H1 (cell line): Measurements from ENCODE around the gene RIN1. TPM values are rescaled to one million over a fixed set of nuclear protein-coding genes. Genes with fewer than 3 reads are reported as not detected.
A peak's percentile ranks its signal among the peaks of the same experiment; 100 is the strongest.

ENCODE experiments used
- CTCF ChIA-PET: fragments of 300-600 bp; sonication (Branson Sonifier 250); formaldehyde crosslinking; loops from one replicate; lab custom pipeline; 2021; ENCODE audit not compliant: partially characterized antibody; lab: Charles Lee
- POLR2A ChIA-PET: fragments of 300-600 bp; sonication (Branson Sonifier 250); formaldehyde crosslinking; loops from one replicate; lab custom pipeline; 2021; ENCODE audit warnings: inconsistent platforms; ENCODE audit not compliant: partially characterized antibody; lab: Charles Lee
- DNase-seq, 2 experiments: peaks; one replicate each; pipeline versions ENCODE4 v3.0.0 to v3.0.0-alpha.2; 2010 to 2022; ENCODE audit warnings: low spot score in 2 of 2, low read depth in 1 of 2, mixed read lengths in 1 of 2
- FAIRE-seq: peaks from 2 replicates; lab custom pipeline; 2011; peaks lifted over from hg19 to GRCh38; lab: Jason Lieb, UNC
- H2AFZ ChIP-seq: 2 replicates; pipeline ENCODE4 v1.8.1; 2012; ENCODE audit warnings: low read length, inconsistent platforms
- H2AK5ac ChIP-seq: 2 replicates; pipeline ENCODE4 v1.6.1; 2013; ENCODE audit warnings: low read depth, low read length
- H2BK120ac ChIP-seq: replicated peaks from 2 replicates; pipeline ENCODE3; 2013; ENCODE audit warnings: low read depth, low read length, inconsistent platforms
- H2BK12ac ChIP-seq: 2 replicates; pipeline ENCODE4 v1.6.1; 2013; ENCODE audit warnings: low read depth, low read length
- H2BK15ac ChIP-seq: 2 replicates; pipeline ENCODE4 v1.6.1; 2013; ENCODE audit warnings: low read length
- H2BK20ac ChIP-seq: 2 replicates; pipeline ENCODE4 v1.6.1; 2013; ENCODE audit warnings: low read length
- H2BK5ac ChIP-seq: 2 replicates; pipeline ENCODE4 v1.6.1; 2013; ENCODE audit warnings: low read depth, low read length
- H3K14ac ChIP-seq: 2 replicates; pipeline ENCODE4 v1.6.1; 2013; ENCODE audit warnings: inconsistent platforms; ENCODE audit not compliant: insufficient read length
- H3K18ac ChIP-seq: 2 replicates; pipeline ENCODE4 v1.6.1; 2013; ENCODE audit warnings: low read length; ENCODE audit errors: extremely low read depth
- H3K23ac ChIP-seq: 2 replicates; pipeline ENCODE4 v1.6.1; 2013; ENCODE audit warnings: inconsistent platforms; ENCODE audit not compliant: insufficient read length
- H3K23me2 ChIP-seq: 2 replicates; pipeline ENCODE4 v1.6.1; 2013; ENCODE audit warnings: low read depth, low read length
- H3K27ac ChIP-seq: 2 replicates; pipeline ENCODE4 v1.6.1; 2011; ENCODE audit warnings: low read depth, low read length, inconsistent platforms
- H3K27me3 ChIP-seq, 4 experiments: replicated peaks in 1 of 4; 1 replicate in 1 of 4; 2 replicates in 3 of 4; pipeline versions ENCODE4 v1.6.1 to v1.8.1; 2011 to 2013; ENCODE audit warnings: low read length in 3 of 4, mild to moderate bottlenecking in 3 of 4, inconsistent platforms in 2 of 4, mixed read lengths in 2 of 4, moderate library complexity in 1 of 4; ENCODE audit not compliant: control insufficient read depth in 3 of 4, insufficient read depth in 3 of 4; ENCODE audit errors: extremely low read depth in 1 of 4
- H3K36me3 ChIP-seq, 4 experiments: 2 replicates each; pipeline versions ENCODE4 v1.6.1 to v1.8.1; 2011 to 2013; ENCODE audit warnings: mild to moderate bottlenecking in 4 of 4, low read length in 3 of 4, moderate library complexity in 2 of 4, control low read depth in 1 of 4, inconsistent platforms in 1 of 4; ENCODE audit not compliant: insufficient read depth in 4 of 4, control insufficient read depth in 2 of 4
- H3K4ac ChIP-seq: replicated peaks from 2 replicates; pipeline ENCODE3; 2013; ENCODE audit warnings: low read length, low read depth, mixed read lengths, inconsistent platforms; ENCODE audit not compliant: insufficient read length
- H3K4me1 ChIP-seq, 4 experiments: replicated peaks in 1 of 4; 1 replicate in 1 of 4; 2 replicates in 3 of 4; pipeline versions ENCODE4 v1.6.1 to v1.8.1; 2011 to 2013; ENCODE audit warnings: low read length in 3 of 4, inconsistent platforms in 2 of 4, mixed read lengths in 1 of 4; ENCODE audit not compliant: insufficient read depth in 4 of 4, control insufficient read depth in 3 of 4
- H3K4me2 ChIP-seq, 2 experiments: 2 replicates each; pipeline versions ENCODE4 v1.6.1 to v1.8.1; 2011 to 2013; ENCODE audit warnings: low read depth in 2 of 2, low read length in 2 of 2, control low read depth in 1 of 2, inconsistent platforms in 1 of 2, mild to moderate bottlenecking in 1 of 2; ENCODE audit not compliant: insufficient read depth in 1 of 2
- H3K4me3 ChIP-seq, 4 experiments: fragments of 200-600, 300-600 bp in 1 of 4; sonication (generic), shearing (Covaris generic), sonication (Bioruptor Twin) in 1 of 4; 2 replicates each; pipeline versions ENCODE4 v1.5.1 to v1.8.1; 2011 to 2016; ENCODE audit warnings: low read length in 4 of 4, low read depth in 3 of 4, control low read depth in 2 of 4, inconsistent platforms in 2 of 4, mild to moderate bottlenecking in 2 of 4, mixed read lengths in 1 of 4, moderate library complexity in 1 of 4; ENCODE audit not compliant: insufficient read depth in 2 of 4; ENCODE audit errors: extremely low read depth in 1 of 4
- H3K56ac ChIP-seq: replicated peaks from 2 replicates; pipeline ENCODE3; 2013; ENCODE audit warnings: low read depth, mild to moderate bottlenecking, mixed read lengths, low read length, inconsistent platforms; ENCODE audit not compliant: insufficient read length
- H3K79me1 ChIP-seq: 2 replicates; pipeline ENCODE4 v1.6.1; 2013; ENCODE audit warnings: low read depth, low read length, control low read depth
- H3K79me2 ChIP-seq, 2 experiments: 2 replicates each; pipeline versions ENCODE4 v1.6.1 to v1.8.1; 2012 to 2013; ENCODE audit warnings: low read length in 2 of 2, mild to moderate bottlenecking in 2 of 2, inconsistent platforms in 1 of 2; ENCODE audit not compliant: insufficient read depth in 2 of 2, control insufficient read depth in 1 of 2
- H3K9ac ChIP-seq, 4 experiments: replicated peaks in 1 of 4; 1 replicate in 1 of 4; 2 replicates in 3 of 4; pipeline versions ENCODE4 v1.6.1 to v1.8.1; 2011 to 2013; ENCODE audit warnings: low read depth in 3 of 4, low read length in 3 of 4, control low read depth in 2 of 4, mild to moderate bottlenecking in 2 of 4, moderate library complexity in 2 of 4, inconsistent platforms in 1 of 4; ENCODE audit errors: extremely low read depth in 1 of 4
- H3K9me3 ChIP-seq, 2 experiments: 2 replicates each; pipeline versions ENCODE4 v1.6.1 to v1.8.1; 2012 to 2013; ENCODE audit warnings: mild to moderate bottlenecking in 2 of 2, moderate library complexity in 2 of 2, control low read depth in 1 of 2, inconsistent platforms in 1 of 2, low read depth in 1 of 2, low read length in 1 of 2, mixed read lengths in 1 of 2; ENCODE audit not compliant: insufficient read depth in 2 of 2
- H4K20me1 ChIP-seq, 2 experiments: replicated peaks in 1 of 2; 2 replicates each; pipeline versions ENCODE3 to v1.8.1; 2011 to 2013; ENCODE audit warnings: inconsistent platforms in 2 of 2, low read length in 2 of 2, mild to moderate bottlenecking in 1 of 2; ENCODE audit not compliant: insufficient read depth in 2 of 2, control insufficient read depth in 1 of 2
- H4K5ac ChIP-seq: 2 replicates; pipeline ENCODE4 v1.6.1; 2013; ENCODE audit warnings: low read length, low read depth, mixed read lengths, inconsistent platforms; ENCODE audit not compliant: insufficient read length
- H4K8ac ChIP-seq: 2 replicates; pipeline ENCODE4 v1.8.0; 2013; ENCODE audit warnings: mild to moderate bottlenecking, moderate library complexity, low read length, inconsistent platforms; ENCODE audit not compliant: insufficient read depth; ENCODE audit errors: extremely low read depth
- H4K91ac ChIP-seq: replicated peaks from 2 replicates; pipeline ENCODE3; 2013; ENCODE audit warnings: low read length, mixed read lengths, inconsistent platforms; ENCODE audit not compliant: insufficient read length
- CTBP2 ChIP-seq: IDR thresholded peaks from 2 replicates; pipeline ENCODE4 v1.7.0; 2011; ENCODE audit warnings: borderline replicate concordance, mild to moderate bottlenecking, moderate library complexity, mixed read lengths, low read length; ENCODE audit not compliant: insufficient read depth, insufficient read length
- GABPA ChIP-seq: IDR thresholded peaks from 2 replicates; pipeline ENCODE4 v1.6.1; 2011; ENCODE audit warnings: mild to moderate bottlenecking, low read length, moderate library complexity, borderline replicate concordance; ENCODE audit not compliant: insufficient read depth
- WGBS, 2 experiments: shearing (Covaris generic) in 1 of 2; methylation state at CpG; one replicate each; pipeline versions ENCODE4 v1.1.6 to v1.1.7; 2013 to 2015; ENCODE audit warnings: low lambda C conversion rate in 2 of 2, mixed read lengths in 2 of 2, inconsistent platforms in 1 of 2, low coverage in 1 of 2, missing lambda C conversion rate in 1 of 2; ENCODE audit not compliant: insufficient replicate concordance in 2 of 2, insufficient coverage in 1 of 2, insufficient read length in 1 of 2; ENCODE audit errors: extremely low coverage in 1 of 2, missing lambda C conversion rate in 1 of 2; 5-methylcytosine and 5-hydroxymethylcytosine counted together
- polyA plus RNA-seq, 7 experiments: library from polyadenylated mRNA; depleted of rRNA in 3 of 7; stranded (reverse) in 5 of 7; unstranded in 2 of 7; fragments of >200 nt in 5 of 7; fragments of 200-250 nt in 2 of 7; gene quantifications; 1 replicate in 5 of 7; 2 replicates in 1 of 7; 4 replicates in 1 of 7; pipeline versions ENCODE4 v1.2.1 to v1.2.3, GENCODE V29; 2011 to 2013; ENCODE audit warnings: missing spikeins in 2 of 7, mixed read lengths in 2 of 7
- total RNA-seq: library from RNA; stranded (reverse); fragmentation: NEBNext Ultra II Directional; extraction: Animal tissue kit (Norgen Biotek cat#: 25700); gene quantifications from 2 replicates; pipeline ENCODE4 v1.2.1, GENCODE V29; 2021

Gene RIN1
- total and polyA plus RNA-seq, 2 of the 8 experiments (the other 6 are each of a cell fraction or from before 2014, with no cell fraction given): 2.5 to 5.4 TPM

GRCh38 chr11:66316849-66317251, 19.4 kb downstream of the RIN1 start, which contains the start of gene CD248:
TSS of gene CD248 (minus strand) at chr11:66317044. CDS start at chr11:66317027, 17 bp downstream.
- H2AFZ ChIP-seq: no peak within 1 kb of the TSS
- 37% methylated on average over 12 of the region's 29 CpGs; no CpG with 5 or more reads in 1 of the 2 experiments for WGBS, 2 experiments
- TF ChIP-seq GABPA (0 out of 2 replicates have a peak, but pooled peaks have one; percentile 22), CTBP2 (peak; percentile 40)

More at GRCh38 chr11:66316849-66317251, 19.4 kb downstream of the RIN1 start, which contains the start of gene CD248:
- ChIA-PET POLR2A (interaction anchor here (0.8 to 3.5 kb wide), 12 partner anchors 10 to 122 kb away, joined by 3 to 19 read pairs (median 6); partner anchors contain the start of genes BRMS1, MRPL11, RIN1 and YIF1A), CTCF (interaction anchor here (0.7 to 11.7 kb wide), 9 partner anchors 10 to 105 kb away, joined by 3 to 242 read pairs (median 5); partner anchors contain the start of gene RIN1)
- FAIRE-seq (no peak), DNase-seq (no peak)
- Histone ChIP-seq H2BK120ac (peak within 1 kb of the TSS; percentile 78), H2BK15ac (peak within 1 kb of the TSS; percentile 92), H3K23me2 (peaks cover 9% of the 10 kb centered on the region), H3K18ac (peak within 1 kb of the TSS; percentile 78), H3K23ac (no peak within 1 kb of the TSS), H2AK5ac (peak within 1 kb of the TSS; percentile 90; the same call in 1 of the 2 replicates), H4K20me1 (no peaks in the 10 kb centered on the region), H4K91ac (peak within 1 kb of the TSS; percentile 98), H2BK20ac (peak within 1 kb of the TSS; percentile 93), H2BK5ac (peak within 1 kb of the TSS; percentile 85), H3K4me1 (peaks cover 9 to 28% (median 20%) of the 10 kb centered on the region in 4 experiments), H3K27me3 (peaks cover 0 to 5% (median 0%) of the 10 kb centered on the region in 4 experiments; a peak in 3 of 7 replicates), H3K4me2 (peak within 1 kb of the TSS; percentile 49 to 69), H2BK12ac (peak within 1 kb of the TSS; percentile 98), H3K4ac (peak within 1 kb of the TSS; percentile 95), H4K5ac (peak within 1 kb of the TSS; percentile 5), H3K9ac (peak within 1 kb of the TSS in 2 of 4 experiments; percentile 22 to 39; a peak in 3 of 7 replicates), H3K79me2 (no peaks in the 10 kb centered on the region), H3K36me3 (no peaks in the 10 kb centered on the region), H3K79me1 (no peaks in the 10 kb centered on the region), H3K4me3 (peak within 1 kb of the TSS in 1 of 4 experiments; percentile 40; a peak in 1 of 8 replicates), H3K27ac (peak within 1 kb of the TSS; percentile 32; the same call in 1 of the 2 replicates), H4K8ac (peak within 1 kb of the TSS; percentile 71), H3K56ac (peak within 1 kb of the TSS; percentile 7), H3K9me3 (no peaks in the 10 kb centered on the region), H3K14ac (no peak within 1 kb of the TSS)
